WTC11 (cell line): ENCODE measurements around the gene TMEM243. TPM values are rescaled to one million over a fixed set of nuclear protein-coding genes. Genes with fewer than 3 reads are reported as not detected.

Experiments used
- AR ChIP-seq: fragments of 250-450 bp; sonication (Bioruptor Pico); IDR thresholded peaks from 2 replicates; pipeline ENCODE4 v1.9.0; 2021; ENCODE audit warnings: mild to moderate bottlenecking
- ATF1 ChIP-seq: sonication (generic); formaldehyde crosslinking; IDR thresholded peaks from 2 replicates; pipeline ENCODE4 v1.8.1; 2023; ENCODE audit warnings: mild to moderate bottlenecking, moderate library complexity, missing genetic modification reagents
- ATF2 ChIP-seq: sonication (generic); formaldehyde crosslinking; IDR thresholded peaks from 2 replicates; pipeline ENCODE4 v1.8.1; 2022; ENCODE audit warnings: low read depth, missing genetic modification reagents, borderline replicate concordance
- E2F4 ChIP-seq: sonication (generic); formaldehyde crosslinking; IDR thresholded peaks from 2 replicates; pipeline ENCODE4 v1.8.1; 2022; ENCODE audit warnings: low read depth, mild to moderate bottlenecking, moderate library complexity, missing genetic modification reagents, borderline replicate concordance
- E2F5 ChIP-seq: sonication (generic); formaldehyde crosslinking; IDR thresholded peaks from 2 replicates; pipeline ENCODE4 v1.8.1; 2022; ENCODE audit warnings: mild to moderate bottlenecking, moderate library complexity, missing genetic modification reagents
- ESRRA ChIP-seq: sonication (generic); formaldehyde crosslinking; IDR thresholded peaks from 2 replicates; pipeline ENCODE4 v1.8.1; 2022; ENCODE audit warnings: mild to moderate bottlenecking, missing genetic modification reagents, borderline replicate concordance
- ETV6 ChIP-seq: sonication (generic); formaldehyde crosslinking; IDR thresholded peaks from 2 replicates; pipeline ENCODE4 v1.8.1; 2022; ENCODE audit warnings: mild to moderate bottlenecking, missing genetic modification reagents
- FOXP1 ChIP-seq: sonication (generic); formaldehyde crosslinking; IDR thresholded peaks from 2 replicates; pipeline ENCODE4 v1.8.0; 2022; ENCODE audit warnings: missing genetic modification reagents, mild to moderate bottlenecking, moderate library complexity, borderline replicate concordance
- GABPB1 ChIP-seq: sonication (generic); formaldehyde crosslinking; IDR thresholded peaks from 2 replicates; pipeline ENCODE4 v1.8.1; 2023; ENCODE audit warnings: mild to moderate bottlenecking, missing genetic modification reagents
- IRF1 ChIP-seq: sonication (generic); formaldehyde crosslinking; IDR thresholded peaks from 2 replicates; pipeline ENCODE4 v1.8.0; 2023; ENCODE audit warnings: missing genetic modification reagents
- JUN ChIP-seq: sonication (generic); formaldehyde crosslinking; IDR thresholded peaks from 2 replicates; pipeline ENCODE4 v1.8.0; 2023; ENCODE audit warnings: mild to moderate bottlenecking, missing genetic modification reagents
- KAT7 ChIP-seq: sonication (generic); formaldehyde crosslinking; IDR thresholded peaks from 2 replicates; pipeline ENCODE4 v1.8.1; 2023; ENCODE audit warnings: missing genetic modification reagents, mild to moderate bottlenecking, borderline replicate concordance
- MXD4 ChIP-seq: fragments of 250-450 bp; sonication (Bioruptor Pico); IDR thresholded peaks from 2 replicates; pipeline ENCODE4 v1.8.0; 2021; ENCODE audit warnings: mild to moderate bottlenecking, moderate library complexity, borderline replicate concordance
- MYBL2 ChIP-seq: sonication (generic); formaldehyde crosslinking; IDR thresholded peaks from 2 replicates; pipeline ENCODE4 v1.8.1; 2023; ENCODE audit warnings: mild to moderate bottlenecking, moderate library complexity, missing genetic modification reagents
- NFYB ChIP-seq: sonication (generic); formaldehyde crosslinking; conservative IDR thresholded peaks from 2 replicates; pipeline ENCODE4 v1.8.0; 2022; ENCODE audit warnings: low read depth, missing genetic modification reagents
- PRDM15 ChIP-seq: sonication (generic); formaldehyde crosslinking; IDR thresholded peaks from 2 replicates; pipeline ENCODE4 v1.8.0; 2022; ENCODE audit warnings: missing genetic modification reagents
- SMAD3 ChIP-seq: sonication (generic); formaldehyde crosslinking; IDR thresholded peaks from 2 replicates; pipeline ENCODE4 v1.8.0; 2022; ENCODE audit warnings: missing genetic modification reagents, mild to moderate bottlenecking, borderline replicate concordance
- TCF7 ChIP-seq: sonication (generic); formaldehyde crosslinking; IDR thresholded peaks from 2 replicates; pipeline ENCODE4 v1.8.0; 2022; ENCODE audit warnings: mild to moderate bottlenecking, low read depth, missing genetic modification reagents, moderate library complexity
- TEAD1 ChIP-seq: sonication (generic); formaldehyde crosslinking; IDR thresholded peaks from 2 replicates; pipeline ENCODE4 v1.8.0; 2022; ENCODE audit warnings: mild to moderate bottlenecking, missing genetic modification reagents
- USF2 ChIP-seq: sonication (generic); formaldehyde crosslinking; IDR thresholded peaks from 2 replicates; pipeline ENCODE4 v1.8.1; 2023; ENCODE audit warnings: mild to moderate bottlenecking, missing genetic modification reagents, moderate library complexity
- ZBTB21 ChIP-seq: sonication (generic); formaldehyde crosslinking; IDR thresholded peaks from 2 replicates; pipeline ENCODE4 v1.8.1; 2023; ENCODE audit warnings: mild to moderate bottlenecking, missing genetic modification reagents, borderline replicate concordance
- ZNF121 ChIP-seq: sonication (generic); formaldehyde crosslinking; IDR thresholded peaks from 2 replicates; pipeline ENCODE4 v1.8.0; 2023; ENCODE audit warnings: missing genetic modification reagents
- ZNF219 ChIP-seq: sonication (generic); formaldehyde crosslinking; IDR thresholded peaks from 2 replicates; pipeline ENCODE4 v1.8.0; 2023; ENCODE audit warnings: missing genetic modification reagents, mild to moderate bottlenecking, borderline replicate concordance
- ZNF232 ChIP-seq: sonication (generic); formaldehyde crosslinking; IDR thresholded peaks from 2 replicates; pipeline ENCODE4 v1.8.0; 2022; ENCODE audit warnings: mild to moderate bottlenecking, missing genetic modification reagents
- ZNF317 ChIP-seq: sonication (generic); formaldehyde crosslinking; IDR thresholded peaks from 2 replicates; pipeline ENCODE4 v1.8.1; 2023; ENCODE audit warnings: low read depth, mild to moderate bottlenecking, moderate library complexity, missing genetic modification reagents, borderline replicate concordance
- total RNA-seq: library from RNA; stranded (reverse); gene quantifications from 3 replicates; pipeline ENCODE4 v1.2.3, GENCODE V29; 2021

The TMEM243 gene
- total RNA-seq, 1 experiment from 2014 or later = 29.0 TPM

- 0 out of 2 replicates have a peak, but pooled peaks have one; percentile 73 for TF ChIP-seq IRF1 (CRISPR knock-in tag)
- TF ChIP-seq NFYB (CRISPR knock-in tag) = peak; percentile 72
- peak; percentile 81; the same call in 1 of the 2 replicates for TF ChIP-seq TEAD1 (CRISPR knock-in tag)
- TF ChIP-seq MYBL2 (CRISPR knock-in tag) = 0 out of 2 replicates have a peak, but pooled peaks have one; percentile 66
- TF ChIP-seq ZBTB21 (CRISPR knock-in tag) = no peak
- no peak; the same call in 1 of the 2 replicates for TF ChIP-seq FOXP1 (CRISPR knock-in tag)
- peak; percentile 27; the same call in 1 of the 2 replicates for TF ChIP-seq ESRRA (CRISPR knock-in tag)
- TF ChIP-seq SMAD3 (CRISPR knock-in tag) = peak; percentile 73; the same call in 1 of the 2 replicates
- no peak for TF ChIP-seq E2F5
- no peak; the same call in 1 of the 2 replicates for TF ChIP-seq GABPB1
- no peak for TF ChIP-seq ZNF121
- TF ChIP-seq ZNF219 (CRISPR knock-in tag) = no peak
- no peak for TF ChIP-seq ATF2
- TF ChIP-seq ZNF317 (CRISPR knock-in tag) = no peak
- TF ChIP-seq KAT7 = 0 out of 2 replicates have a peak, but pooled peaks have one; percentile 58
- no peak for TF ChIP-seq USF2 (CRISPR knock-in tag)
- no peak; the same call in 1 of the 2 replicates for TF ChIP-seq JUN (CRISPR knock-in tag)
- no peak for TF ChIP-seq MXD4 (CRISPR knock-in tag)
- 0 out of 2 replicates have a peak, but pooled peaks have one; percentile 56 for TF ChIP-seq ZNF232 (CRISPR knock-in tag)
- TF ChIP-seq ETV6 (CRISPR knock-in tag) = peak; percentile 94
- peak; percentile 68; the same call in 1 of the 2 replicates for TF ChIP-seq TCF7 (CRISPR knock-in tag)
- no peak for TF ChIP-seq ATF1 (CRISPR knock-in tag)
- no peak for TF ChIP-seq AR (CRISPR knock-in tag)
- 0 out of 2 replicates have a peak, but pooled peaks have one; percentile 49 for TF ChIP-seq E2F4
- peak; percentile 34; the same call in 1 of the 2 replicates for TF ChIP-seq PRDM15 (CRISPR knock-in tag)
These were observed 648 bp upstream of the TMEM243 start (continued) for GRCh38 chr7:87220026-87220733.
